ENCODE data around the gene HELQ. TPM values are rescaled to one million over a fixed set of nuclear protein-coding genes. Genes with fewer than 3 reads are reported as not detected.
A peak's percentile ranks its signal among the peaks of the same experiment; 100 is the strongest.

The HELQ gene
- total and polyA plus RNA-seq, 9 of the 15 experiments (the other 6 are each of a cell fraction or from before 2014, with no cell fraction given): 3.5 to 15.2 (median 11.9) TPM

DNA sequence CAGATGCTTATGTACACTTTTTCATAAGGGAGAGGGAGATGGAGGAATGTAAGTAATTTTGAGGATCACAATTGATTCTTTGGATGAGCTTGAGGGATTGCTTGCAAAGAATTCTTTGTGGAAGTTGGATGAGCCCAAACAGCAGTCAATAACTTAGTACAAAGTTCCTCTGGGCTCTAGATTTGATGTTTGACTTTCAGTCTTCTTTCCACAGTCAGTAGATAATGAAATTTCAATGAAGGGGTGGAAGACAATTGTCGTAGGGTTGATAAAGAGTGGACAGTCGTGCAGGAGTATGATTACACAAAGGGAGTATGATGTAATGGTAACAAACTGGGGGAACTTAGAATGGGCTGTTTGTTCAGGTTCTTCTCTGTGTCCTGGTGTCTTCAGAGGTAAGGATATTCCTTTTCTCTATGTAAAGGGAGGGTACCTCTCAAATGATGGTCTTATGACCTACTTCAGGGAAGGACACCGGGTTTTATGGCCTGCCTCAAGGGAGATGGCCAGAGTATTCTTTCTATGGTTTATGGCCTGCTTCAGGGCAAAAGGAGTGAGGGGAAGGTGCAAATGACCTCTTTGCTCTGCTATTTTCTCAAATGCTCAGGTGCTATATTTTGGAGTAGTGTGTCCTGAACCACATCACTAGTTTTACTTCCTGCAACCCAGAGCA is 31.0 kb upstream of the HELQ start (continued):
- TF ChIP-seq NFXL1 (CRISPR knock-in tag; IDR thresholded peaks at IDR 0.05) (no peak), NR2F6 (CRISPR knock-in tag; IDR thresholded peaks at IDR 0.05) (no peak), SIRT6 (IDR thresholded peaks at IDR 0.05; ENCODE audit: low read depth, low read length) (no peak), MCM2 (IDR thresholded peaks at IDR 0.05; ENCODE audit: low read depth) (no peak), U2AF2 (optimal IDR thresholded peaks at IDR 0.05; ENCODE audit: low read depth, low read length) (no peak), HDAC3 (IDR thresholded peaks at IDR 0.05; ENCODE audit: borderline replicate concordance, partially characterized antibody) (no peak), NONO (IDR thresholded peaks at IDR 0.05; ENCODE audit: low read depth in 2 of 2, low read length in 1 of 2) (no peak), HLTF (IDR thresholded peaks at IDR 0.05) (no peak), SMAD3 (CRISPR knock-in tag; conservative IDR thresholded peaks at IDR 0.05) (no peak), ZNF212 (CRISPR knock-in tag; IDR thresholded peaks at IDR 0.05) (no peak), SAFB (IDR thresholded peaks at IDR 0.05; ENCODE audit: borderline replicate concordance, low read depth, low read length) (no peak), RFX5 (IDR thresholded peaks at IDR 0.05; ENCODE audit: low read depth, low read length) (no peak), ATF7 (IDR thresholded peaks at IDR 0.05) (peak; percentile 94)
- TF ChIP-seq, protein P1, sequence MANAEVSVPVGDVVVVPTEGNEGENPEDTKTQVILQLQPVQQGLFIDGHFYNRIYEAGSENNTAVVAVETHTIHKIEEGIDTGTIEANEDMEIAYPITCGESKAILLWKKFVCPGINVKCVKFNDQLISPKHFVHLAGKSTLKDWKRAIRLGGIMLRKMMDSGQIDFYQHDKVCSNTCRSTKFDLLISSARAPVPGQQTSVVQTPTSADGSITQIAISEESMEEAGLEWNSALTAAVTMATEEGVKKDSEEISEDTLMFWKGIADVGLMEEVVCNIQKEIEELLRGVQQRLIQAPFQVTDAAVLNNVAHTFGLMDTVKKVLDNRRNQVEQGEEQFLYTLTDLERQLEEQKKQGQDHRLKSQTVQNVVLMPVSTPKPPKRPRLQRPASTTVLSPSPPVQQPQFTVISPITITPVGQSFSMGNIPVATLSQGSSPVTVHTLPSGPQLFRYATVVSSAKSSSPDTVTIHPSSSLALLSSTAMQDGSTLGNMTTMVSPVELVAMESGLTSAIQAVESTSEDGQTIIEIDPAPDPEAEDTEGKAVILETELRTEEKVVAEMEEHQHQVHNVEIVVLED (CRISPR knock-in tag; IDR thresholded peaks at IDR 0.05): no peak
- TF ChIP-seq, protein P2, sequence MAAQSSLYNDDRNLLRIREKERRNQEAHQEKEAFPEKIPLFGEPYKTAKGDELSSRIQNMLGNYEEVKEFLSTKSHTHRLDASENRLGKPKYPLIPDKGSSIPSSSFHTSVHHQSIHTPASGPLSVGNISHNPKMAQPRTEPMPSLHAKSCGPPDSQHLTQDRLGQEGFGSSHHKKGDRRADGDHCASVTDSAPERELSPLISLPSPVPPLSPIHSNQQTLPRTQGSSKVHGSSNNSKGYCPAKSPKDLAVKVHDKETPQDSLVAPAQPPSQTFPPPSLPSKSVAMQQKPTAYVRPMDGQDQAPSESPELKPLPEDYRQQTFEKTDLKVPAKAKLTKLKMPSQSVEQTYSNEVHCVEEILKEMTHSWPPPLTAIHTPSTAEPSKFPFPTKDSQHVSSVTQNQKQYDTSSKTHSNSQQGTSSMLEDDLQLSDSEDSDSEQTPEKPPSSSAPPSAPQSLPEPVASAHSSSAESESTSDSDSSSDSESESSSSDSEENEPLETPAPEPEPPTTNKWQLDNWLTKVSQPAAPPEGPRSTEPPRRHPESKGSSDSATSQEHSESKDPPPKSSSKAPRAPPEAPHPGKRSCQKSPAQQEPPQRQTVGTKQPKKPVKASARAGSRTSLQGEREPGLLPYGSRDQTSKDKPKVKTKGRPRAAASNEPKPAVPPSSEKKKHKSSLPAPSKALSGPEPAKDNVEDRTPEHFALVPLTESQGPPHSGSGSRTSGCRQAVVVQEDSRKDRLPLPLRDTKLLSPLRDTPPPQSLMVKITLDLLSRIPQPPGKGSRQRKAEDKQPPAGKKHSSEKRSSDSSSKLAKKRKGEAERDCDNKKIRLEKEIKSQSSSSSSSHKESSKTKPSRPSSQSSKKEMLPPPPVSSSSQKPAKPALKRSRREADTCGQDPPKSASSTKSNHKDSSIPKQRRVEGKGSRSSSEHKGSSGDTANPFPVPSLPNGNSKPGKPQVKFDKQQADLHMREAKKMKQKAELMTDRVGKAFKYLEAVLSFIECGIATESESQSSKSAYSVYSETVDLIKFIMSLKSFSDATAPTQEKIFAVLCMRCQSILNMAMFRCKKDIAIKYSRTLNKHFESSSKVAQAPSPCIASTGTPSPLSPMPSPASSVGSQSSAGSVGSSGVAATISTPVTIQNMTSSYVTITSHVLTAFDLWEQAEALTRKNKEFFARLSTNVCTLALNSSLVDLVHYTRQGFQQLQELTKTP (IDR thresholded peaks at IDR 0.05; ENCODE audit: low read depth in 1 of 2, partially characterized antibody in 2 of 2): no peak
- TF ChIP-seq, protein P3, sequence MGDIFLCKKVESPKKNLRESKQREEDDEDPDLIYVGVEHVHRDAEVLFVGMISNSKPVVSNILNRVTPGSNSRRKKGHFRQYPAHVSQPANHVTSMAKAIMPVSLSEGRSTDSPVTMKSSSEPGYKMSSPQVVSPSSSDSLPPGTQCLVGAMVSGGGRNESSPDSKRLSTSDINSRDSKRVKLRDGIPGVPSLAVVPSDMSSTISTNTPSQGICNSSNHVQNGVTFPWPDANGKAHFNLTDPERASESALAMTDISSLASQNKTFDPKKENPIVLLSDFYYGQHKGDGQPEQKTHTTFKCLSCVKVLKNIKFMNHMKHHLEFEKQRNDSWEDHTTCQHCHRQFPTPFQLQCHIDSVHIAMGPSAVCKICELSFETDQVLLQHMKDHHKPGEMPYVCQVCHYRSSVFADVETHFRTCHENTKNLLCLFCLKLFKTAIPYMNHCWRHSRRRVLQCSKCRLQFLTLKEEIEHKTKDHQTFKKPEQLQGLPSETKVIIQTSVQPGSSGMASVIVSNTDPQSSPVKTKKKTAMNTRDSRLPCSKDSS (IDR thresholded peaks at IDR 0.05; ENCODE audit: low read depth, partially characterized antibody): no peak

Measured in K562 (cell line).